Measurements from ENCODE around the gene DLX3.

Gene DLX3

DNA sequence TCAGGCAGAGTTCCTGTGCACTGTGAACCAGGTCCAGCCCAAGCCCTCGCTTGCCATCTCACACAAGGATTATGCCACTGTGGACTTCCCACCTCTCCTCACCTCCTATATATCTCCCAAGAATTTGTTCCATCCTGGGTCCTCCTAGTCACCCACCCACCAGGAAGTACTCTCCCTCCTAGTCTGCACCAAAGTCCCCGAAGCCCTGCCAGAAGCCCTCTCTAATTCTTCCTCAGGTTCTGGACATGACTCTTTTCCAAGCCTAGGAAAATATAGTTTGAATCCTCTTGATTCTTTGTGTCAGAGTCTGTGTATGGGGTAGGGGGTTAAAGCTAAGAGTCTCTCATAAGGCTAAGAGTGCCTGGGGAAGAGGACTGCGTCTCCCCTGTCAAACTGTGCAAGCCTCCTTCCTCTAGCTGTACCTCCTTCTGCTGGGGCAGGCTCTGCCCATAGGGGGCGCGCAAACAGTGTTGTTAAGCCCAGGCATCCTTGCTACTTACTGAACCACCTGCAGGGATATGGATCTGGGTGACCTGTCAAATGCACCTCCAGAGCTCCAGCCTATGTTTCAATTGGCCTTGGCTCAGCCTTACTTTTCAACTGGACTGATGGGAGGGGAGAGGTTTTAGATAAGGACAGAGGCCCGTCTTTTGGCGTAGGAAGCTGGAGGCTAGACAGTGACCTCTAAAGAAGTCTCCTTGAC lies 42.7 kb downstream of the DLX3 start:
- peak; percentile 60 for DNase-seq

DNA sequence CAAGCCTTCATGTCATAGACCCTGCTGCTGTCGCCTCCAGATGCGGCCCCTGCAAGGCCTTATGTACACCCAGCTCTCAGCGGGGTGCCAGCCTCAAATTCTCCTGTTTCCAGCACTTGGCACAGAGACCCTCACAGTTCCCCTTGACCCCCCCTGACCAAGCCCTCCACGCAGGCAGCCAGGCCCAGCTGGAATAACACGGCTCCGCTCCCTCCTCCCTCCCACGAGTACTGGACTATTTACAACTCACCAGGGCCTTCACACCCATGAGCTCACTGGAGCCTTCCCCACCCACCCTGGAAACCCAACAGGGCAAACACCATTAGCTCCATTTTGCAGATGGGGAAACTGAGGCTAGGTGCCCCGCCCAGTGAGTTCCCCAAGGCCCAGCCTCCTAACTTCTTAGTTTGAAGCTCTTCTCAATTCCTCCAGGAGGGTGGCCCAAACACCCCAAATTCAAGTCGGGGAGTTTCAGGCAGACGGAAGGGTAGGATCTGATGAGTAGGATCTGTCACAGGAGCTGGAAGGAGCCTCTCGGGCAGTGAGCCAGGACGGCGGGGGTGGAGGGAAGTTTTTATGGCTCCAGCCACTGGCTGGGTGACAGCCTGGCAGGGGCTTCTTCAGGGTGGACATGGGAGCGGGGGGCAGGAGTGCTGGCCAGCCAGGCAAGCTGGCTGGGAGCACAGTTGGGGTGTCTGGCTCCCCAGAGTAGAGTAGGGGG lies 43.5 kb downstream of the DLX3 start:
- no peak for DNase-seq

DNA sequence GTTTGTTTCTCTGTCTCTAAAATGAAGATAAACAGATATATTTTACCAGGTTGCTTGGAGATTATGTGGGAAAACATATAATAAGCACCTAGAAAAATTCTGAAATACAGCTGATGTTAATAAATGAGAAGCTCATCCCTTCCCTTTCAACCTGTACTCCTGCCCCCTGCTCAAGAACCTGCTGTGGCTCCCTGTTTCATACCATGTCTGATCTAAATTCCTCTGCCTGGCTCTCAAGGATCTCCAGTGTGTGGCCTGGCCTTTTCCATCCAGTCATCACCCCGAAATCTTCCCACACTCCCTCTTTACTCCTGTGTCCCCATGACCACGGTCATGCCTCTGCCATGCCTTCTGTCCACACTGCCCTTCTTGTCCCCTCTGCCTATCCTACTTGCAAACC lies 45.4 kb downstream of the DLX3 start:
- no peak for DNase-seq

DNA sequence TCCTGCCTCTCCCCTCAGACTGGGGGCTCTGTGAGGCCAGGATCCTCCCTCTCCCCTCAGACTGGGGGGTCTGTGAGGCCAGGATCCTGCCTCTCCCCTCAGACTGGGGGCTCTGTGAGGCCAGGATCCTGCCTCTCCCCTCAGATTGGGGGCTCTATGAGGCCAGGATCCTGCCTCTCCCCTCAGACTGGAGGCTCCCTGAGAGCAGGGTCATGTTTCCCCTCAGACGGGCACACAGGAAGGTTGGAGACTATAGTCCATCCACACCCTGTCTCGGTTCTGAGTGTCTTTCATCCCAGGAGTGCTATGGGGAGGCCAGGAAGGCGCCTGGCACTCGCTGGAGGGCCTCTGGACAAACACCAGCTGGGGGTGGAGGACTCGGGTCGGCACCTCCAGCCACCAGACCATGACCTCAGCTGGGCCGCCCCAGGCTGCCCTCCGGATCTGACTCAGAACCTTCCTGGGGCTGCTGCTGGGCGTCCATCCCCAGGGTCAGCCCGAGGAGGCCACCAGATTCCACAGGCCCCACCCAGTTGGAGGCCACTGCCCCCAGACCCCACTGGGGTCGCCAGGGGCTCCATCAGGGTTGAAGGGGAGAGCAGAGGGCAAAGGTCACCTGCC lies 48.0 kb downstream of the DLX3 start:
- DNase-seq, result no peak

DNA sequence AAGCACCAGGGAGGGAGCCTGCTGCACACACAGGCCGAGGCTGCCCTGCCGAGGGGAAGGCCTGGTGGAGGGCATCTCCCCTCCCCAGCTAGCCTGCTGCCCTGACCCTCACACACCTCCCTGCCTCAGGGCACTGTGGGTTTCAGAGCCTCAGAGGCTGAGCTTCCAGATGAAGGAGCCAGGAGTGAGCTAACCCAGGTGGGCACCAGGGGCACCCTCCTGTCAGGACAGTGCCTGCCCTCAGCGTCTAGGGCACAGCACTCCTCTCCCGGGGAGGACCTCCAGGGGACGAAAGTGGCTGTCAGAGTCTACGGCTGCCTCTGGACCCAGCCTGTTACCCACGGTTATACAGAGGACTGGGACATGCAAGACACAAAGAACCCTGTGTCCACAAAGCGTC lies 48.8 kb downstream of the DLX3 start:
- DNase-seq, result no peak

DNA sequence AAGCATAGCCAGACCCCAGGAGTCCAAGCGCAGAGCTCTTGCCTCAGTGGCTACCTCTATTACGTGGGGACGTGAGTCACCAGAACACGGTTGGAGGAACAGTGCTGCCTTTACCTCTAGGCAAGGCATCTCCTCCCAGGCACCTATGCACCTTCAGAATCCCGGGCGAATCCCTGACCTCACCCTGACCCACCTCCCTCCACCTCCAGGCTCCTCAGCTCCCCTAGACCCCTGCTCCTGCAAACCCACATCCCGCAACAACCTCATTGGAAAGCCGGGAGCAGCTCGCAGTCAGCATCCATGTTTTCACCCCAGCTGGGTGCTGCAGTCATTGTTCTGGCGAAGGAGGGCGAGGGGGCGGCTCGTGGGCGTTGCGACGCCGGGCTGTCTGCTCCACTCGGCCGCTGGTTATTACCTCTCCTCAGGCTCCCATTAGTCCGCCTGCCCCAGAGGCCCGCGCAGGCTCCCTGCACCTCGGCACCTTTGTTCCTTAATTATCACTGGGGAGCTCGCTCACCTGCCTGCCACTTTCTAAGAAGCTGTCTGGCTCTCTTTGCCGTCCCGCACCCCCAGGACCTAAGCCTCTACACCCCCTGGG lies 50.7 kb downstream of the DLX3 start:
- DNase-seq, result no peak

DNA sequence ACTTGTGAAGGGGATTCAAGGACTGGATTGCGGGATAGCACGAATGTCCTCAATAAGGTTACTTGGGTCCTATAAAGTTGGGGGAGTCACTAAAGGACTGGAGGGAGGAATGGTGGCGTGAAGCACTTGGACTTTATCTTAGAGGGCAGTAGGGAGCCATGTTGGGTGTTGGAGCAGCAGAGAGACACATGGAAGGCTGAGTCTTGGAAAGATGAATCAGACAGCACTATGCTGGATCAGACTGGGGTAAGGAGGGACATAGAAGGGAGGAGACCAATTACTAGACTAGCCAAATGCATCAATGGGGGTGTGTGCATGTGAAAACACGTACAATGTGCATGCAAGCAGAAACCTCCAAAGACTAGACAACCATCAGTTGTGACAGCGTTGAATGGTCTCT lies 52.1 kb downstream of the DLX3 start:
- DNase-seq, result no peak

DNA sequence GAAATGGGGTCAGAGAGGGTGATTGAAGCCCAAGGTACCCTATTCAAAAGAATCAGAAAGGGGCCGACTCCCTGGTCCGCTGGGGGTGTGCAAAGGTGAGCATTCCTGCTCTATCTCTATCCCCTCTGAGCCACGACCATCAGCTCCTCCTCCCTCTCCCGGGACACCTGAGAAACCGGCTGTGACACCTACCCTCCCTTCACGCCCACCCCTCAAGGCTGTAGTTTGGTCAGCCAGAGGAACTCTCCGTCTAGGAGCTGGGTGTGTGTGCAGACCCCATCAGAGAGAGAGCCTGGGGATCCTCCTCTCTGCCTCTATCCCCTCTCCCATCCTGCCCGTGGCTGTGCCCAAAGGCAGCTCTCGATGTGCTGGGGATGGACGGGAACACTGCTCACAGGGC lies 53.6 kb downstream of the DLX3 start:
- no peak for DNase-seq
